Measurements from ENCODE around the gene PWWP2B.
"Not testable (repeated sequence)": the region's sequence is repeated elsewhere in the genome, so short reads cannot be mapped to it uniquely, and the experiment has no call there.

The PWWP2B gene

DNA sequence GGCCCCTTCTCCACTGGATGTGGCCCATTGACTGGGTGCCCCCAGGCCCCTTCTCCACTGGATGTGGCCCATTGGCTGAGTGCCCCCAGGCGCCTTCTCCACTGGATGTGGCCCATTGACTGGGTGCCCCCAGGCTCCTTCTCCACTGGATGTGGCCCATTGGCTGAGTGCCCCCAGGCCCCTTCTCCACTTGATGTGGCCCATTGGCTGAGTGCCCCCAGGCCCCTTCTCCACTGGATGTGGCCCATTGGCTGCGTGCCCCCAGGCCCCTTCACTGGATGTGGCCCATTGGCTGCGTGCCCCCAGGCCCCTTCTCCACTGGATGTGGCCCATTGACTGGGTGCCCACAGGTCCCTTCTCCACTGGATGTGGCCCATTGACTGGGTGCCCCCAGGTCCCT lies 39.1 kb downstream of the PWWP2B start:
- not testable (repeated sequence) for DNase-seq

DNA sequence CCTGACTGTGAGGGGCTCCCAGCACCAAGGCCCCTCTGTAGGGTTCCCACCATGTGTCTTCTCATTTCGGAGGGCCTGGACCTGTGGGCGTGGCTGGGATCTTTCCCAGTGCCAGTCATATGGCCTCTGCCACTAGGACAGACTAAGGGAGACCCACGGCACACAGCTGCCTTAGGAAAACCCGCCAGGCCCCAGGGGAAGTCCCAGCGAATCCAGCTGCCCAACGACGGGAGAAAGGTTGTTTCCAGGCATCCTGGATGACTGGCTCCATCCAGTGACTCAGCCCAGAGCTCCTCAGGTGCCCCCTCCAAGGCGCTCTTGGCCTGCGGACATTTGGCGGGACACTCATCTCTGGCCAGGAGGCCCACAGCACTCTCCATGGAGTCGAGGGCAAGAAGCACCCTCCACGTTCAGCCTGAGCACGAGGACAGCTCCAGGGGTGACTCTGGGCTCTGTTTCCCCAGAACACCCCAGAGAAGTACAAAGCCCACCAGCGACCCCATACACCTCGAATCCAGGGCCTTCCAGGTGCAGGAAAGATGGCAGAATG lies 39.9 kb downstream of the PWWP2B start:
- DNase-seq: no peak

DNA sequence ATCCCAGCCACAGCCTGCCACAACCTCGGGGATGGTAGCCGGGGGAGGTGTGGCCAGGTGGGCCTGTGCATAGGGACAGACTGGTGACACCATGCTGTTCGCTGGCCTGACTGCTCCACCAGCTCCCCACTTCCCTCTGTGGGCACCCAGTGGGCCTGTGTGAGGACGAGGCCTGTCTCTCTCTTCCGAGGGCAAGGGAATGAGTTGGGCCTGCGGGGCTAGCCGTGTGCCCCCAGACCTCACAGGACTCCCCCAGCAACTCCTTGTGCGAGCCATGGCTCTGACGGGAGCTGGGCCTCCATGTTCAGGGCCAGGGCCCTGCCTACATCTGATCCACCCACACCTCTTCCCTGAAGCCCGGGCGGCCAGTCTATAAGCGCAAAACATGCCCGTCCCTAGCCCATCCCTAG lies 40.5 kb downstream of the PWWP2B start:
- no peak for DNase-seq

DNA sequence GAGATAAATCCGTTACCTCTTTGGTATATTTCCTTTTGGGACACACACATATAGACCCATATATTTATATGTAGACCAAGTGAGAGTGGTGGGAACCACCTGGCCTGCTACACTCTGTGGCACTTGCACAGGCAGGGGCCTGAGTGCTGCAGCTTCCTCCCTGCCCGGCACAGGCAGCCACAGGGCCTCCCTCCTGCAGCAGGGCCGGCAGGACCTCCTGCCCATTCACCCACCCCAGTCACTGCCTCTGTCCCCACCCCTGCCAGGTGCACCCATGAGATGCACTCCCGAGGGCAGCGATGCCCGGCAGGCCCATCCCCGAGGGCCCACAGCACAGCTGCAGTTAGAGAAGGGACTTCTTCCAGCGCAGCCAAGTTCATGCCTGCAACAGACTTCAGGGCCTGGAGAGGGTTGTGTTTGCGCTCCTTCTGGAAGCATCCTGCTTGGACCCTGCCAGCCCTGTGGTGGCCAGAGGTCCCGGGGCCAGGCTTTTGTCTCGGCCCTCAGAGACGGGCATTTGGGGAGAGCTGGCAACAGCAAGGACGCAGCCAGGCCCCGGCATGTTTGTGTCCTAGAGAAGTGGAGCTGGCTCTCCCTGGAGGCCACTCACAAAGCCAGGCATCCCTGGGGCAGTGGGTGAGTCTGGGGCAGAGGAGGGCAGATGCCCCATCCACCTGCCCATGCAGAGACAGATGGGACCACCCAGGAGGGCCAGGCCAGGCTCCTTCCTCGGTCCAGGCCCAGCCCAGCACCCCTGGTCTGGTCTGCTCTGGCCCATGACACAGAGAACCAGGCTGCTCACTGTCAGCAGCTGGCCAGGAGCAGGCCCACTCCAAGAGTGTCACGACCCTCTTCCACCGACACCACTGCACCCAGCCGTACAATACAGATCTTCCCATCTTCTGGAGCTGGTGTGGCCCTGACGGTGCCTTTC lies 41.4 kb downstream of the PWWP2B start:
- no peak for DNase-seq

DNA sequence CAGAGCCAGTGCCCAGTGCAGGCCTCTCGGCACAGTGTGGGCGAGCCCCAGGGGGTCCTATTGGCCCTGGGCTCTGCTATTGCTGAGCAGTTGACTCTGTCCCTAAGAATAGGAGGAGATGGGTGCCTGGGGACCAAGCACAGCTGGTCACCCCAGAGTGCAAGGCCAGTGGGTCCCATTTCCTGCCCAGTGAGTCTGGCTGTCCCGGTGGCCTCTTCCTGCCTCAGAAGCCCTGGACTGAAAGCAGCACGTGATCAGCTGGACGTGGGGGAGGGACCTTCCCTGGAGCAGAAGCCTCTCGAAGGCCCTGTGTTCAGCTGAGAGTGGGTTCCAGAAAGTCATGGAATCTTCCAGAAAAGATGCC lies 42.0 kb downstream of the PWWP2B start:
- DNase-seq: no peak

DNA sequence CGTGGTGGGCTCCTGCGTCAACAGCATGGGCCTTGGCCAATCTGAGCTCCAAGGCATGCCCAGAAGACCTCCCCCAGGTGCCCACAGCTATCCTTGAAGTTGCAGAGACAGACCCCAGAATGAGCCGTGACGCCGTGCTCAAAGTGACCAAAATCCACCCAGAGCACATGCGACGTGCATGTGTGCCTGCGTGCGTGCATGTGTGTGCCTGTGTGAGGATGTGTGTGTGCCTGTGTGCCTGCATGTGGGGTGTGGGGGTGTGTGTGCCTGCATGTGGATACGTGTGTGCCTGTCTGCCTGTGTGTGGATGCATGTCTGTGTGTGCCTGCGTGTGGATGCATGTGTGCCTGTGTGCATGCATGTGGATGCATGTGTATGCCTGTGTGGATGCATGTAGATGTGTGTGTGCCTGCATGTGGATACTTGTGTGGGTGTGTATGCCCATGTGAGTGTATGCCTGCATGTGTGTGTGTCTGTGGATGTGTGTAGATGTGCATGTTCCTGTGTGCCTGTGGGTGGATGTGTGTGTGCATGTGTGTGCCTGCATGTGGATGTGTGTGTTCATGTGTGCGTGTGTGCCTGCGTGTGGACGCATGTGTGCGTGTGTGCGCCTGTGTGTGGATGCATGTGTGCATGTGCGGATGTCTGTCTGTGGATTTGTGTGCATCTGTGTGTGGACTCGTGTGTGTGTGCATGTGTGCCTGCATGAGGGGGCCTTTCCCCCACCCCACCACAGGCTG lies 42.6 kb downstream of the PWWP2B start:
- no peak for DNase-seq

DNA sequence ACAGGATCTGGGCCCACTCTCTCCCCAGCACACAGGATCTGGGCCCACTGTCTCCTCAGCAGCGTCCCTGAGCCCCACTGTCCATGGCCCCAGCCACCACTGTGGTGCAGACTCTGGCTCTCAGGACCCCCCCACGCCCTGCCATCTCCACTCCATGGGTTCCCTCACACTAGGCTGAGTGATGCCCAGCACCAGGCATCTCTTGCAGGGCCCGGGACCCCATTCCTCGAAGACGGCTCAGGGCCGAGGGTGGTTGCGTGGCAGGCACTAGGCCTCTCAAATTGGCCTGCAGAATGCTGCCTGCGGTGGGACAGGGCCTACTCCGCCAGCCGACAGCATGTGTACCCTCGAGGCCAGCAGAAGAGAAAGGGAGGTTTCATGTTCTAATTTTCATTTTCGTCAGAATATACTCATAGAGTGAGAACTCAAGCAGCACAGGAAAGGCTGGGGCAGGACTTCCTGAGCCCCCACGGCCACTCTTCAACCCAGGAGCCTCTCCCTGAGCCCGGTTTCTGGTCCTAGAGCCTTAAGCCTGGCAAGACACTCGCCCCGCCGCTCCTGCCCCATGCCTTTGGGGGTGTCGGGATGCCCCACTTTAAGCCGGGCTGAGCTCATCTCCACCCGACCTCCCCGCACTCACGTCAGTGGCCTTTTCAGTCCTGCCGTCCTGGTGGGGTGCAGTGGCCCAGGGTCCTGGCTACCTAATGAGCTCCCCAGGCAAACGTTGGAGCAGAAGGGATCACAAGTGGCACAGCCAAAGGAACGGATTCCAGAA lies 44.0 kb downstream of the PWWP2B start:
- DNase-seq: no peak

DNA sequence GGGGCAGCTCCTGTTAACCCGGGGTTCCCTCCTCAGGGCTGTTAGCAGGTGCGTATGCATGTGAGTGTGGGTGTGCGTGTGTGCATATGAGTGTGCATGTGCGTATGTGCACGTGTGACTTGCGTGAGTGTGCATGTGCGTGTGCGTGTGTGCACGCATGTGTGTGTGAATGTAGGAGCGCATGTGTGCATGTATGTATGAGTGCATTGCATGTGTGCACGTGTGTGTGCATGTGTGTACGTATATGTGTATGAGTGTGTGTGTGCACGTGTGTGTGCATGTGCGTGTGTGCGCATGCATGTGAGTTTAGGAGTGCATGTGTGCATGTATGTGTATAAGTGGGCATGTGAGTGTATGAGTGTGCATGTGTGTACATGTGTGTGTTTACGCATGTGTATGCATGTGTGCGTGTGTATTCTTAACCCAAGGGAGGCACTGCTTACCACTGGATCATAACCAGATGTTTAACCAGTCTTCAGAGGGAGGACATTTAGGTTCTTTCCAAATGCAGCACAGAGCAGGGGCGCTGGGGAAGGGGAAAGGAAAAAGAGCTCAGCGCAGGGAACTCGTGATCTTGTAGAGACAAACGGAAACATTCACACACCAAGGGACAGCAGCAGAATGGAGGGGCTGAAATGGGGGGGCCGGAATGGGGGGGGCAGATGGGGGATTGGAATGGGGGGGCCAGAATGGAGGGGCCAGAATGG lies 45.0 kb downstream of the PWWP2B start:
- DNase-seq: no peak

DNA sequence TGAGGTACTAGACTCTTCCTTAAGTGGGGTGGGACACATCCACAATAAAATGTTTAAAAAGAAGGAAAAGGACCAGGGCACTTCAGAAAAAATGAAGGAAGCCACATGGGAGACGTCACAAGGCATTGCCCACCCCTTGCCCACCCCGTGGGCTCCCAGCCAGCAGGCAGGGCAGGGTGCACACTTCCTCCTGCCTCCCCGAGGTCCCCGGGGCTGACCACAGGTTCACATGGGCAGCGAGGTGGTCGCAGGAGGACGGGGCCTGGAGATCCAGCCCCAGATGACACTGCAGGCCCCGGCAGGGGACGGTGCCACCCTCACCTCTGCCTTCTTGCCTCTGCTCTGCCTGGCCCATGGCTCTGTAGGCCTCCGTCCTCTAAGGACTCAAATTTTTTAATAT lies 45.6 kb downstream of the PWWP2B start:
- no peak for DNase-seq

DNA sequence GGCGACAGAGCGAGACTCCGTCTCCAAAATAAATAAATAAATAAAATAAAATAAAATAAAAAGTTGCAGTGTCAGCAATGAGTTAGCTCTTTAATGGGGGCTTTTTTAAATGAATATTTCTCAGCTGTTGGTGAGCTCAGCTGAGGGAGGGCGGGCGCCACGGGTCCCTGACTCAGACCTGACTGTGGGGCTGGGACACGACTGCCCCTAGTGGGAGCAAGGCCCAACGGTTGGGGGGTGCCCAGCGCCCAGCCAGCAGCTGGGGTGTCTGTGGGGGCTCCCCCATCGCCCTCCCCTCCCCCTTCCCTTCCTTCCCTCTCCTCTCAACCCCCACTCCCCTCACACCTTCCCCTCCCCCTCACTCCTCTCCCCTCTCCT lies 46.6 kb downstream of the PWWP2B start:
- DNase-seq: peak; percentile 57

DNA sequence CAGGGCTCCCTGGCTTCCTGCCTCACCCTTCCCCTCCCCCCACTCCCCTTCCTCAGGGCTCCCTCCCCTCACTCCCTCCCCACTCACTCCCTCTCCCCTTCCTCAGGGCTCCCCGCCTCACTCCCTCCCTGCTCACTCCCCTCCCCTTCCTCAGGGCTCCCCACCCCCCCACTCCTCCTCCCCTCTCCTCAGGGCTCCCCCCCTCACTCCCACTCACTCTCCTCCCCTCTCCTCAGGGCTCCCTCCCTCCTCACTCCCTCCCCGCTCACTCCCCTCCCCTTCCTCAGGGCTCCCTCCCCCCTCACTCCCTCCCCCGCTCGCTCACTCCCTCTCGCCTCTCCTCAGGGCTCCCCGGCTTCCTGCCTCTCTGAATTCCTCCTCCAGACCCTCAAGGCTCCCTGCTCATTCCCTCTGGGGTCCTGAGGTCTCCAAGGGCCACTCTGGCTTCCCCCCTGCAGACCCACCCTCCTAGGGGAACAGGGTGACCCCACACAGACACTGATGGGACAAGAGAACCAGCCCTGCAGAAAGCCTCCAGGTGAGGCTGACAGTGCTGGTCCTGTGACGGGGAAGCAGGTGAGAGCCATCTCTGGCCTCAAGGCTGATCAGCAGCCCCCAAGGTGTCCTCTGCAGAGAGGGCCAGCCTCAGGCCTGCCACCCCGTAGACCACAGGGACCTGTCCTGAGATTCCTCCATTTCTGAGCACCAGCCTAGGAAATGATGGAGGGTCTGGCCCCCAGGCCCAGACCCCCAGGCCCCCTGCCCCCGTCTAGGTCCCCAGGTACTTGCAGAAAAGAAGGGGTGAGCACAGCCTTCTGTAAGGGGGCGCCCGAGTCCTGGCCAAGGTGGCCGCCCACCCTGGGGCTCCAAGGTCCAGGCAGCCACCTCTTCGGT lies 47.2 kb downstream of the PWWP2B start:
- no peak for DNase-seq

DNA sequence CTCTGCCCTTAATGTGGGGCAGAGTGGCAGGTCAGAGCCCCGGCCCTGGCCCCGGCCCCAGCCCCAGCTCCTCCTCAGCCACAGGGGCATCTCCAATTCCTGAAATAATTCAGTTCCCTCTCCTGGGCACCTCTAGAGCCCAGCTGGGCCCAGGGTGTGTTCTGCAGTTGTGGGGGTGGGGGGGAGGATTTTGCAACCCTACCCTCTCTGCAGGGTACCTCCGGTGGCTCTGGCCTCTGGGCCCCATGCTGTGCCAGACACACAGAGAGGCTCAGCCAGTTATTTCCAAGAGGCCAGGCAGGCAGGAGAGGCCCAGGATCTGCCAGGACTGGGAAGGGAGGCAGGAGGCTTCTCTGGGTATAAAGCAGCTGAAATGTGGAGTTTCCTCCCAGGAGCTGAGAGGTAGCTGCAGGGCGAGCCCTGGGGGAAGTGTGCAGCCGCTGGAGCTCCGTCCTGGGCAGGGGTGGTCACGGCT lies 47.9 kb downstream of the PWWP2B start:
- no peak for DNase-seq

DNA sequence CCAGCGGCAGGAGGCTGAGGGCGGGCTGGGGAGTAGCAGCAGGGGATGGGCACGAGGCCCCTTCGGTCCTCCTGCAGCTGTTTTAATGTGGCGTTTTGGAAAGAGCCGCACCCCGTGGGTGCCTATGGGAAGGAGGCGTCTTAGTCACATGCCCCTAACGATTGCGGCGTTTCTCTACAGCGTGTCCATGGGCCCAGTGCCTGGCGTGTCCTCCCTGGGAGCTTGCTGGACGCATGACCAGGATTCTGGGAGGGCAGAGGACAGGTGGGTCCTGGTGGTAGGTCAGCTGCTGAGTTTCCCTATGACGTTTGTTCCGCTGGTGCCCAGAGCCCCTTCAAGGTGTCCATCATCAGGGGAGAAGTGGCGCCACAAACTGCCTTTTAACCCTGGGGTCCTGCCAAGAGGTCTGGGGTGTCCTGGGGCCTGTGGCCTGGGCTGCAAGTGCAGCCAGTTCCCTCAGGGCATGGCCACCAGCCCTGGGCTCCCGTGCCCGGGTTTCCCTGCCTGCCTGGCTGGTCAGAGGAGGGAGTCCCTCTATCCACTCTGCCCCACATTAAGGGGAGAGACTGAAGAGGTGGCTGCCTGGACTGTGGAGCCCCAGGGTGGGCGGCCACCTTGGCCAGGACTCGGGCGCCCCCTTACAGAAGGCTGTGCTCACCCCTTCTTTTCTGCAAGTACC lies 48.7 kb downstream of the PWWP2B start:
- DNase-seq: no peak

DNA sequence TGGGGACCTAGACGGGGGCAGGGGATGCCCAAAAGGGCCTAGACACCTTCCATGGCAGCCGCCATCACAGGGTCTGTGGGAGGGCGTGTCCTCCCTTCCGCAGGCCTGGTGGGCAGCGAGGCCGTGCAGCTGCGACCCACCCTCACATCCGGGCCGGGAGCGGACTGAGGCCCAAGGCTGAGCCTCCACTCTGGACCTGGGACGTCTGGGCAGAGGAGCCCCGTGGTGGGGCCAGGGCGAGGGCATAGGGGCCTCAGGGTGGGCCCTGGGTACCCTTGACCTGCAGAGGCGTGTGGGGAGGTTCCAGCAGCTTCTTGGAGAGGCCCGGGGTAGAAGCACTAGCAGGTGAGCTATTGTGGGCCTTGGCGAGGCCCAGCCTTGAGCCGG lies 49.2 kb downstream of the PWWP2B start:
- DNase-seq: no peak

DNA sequence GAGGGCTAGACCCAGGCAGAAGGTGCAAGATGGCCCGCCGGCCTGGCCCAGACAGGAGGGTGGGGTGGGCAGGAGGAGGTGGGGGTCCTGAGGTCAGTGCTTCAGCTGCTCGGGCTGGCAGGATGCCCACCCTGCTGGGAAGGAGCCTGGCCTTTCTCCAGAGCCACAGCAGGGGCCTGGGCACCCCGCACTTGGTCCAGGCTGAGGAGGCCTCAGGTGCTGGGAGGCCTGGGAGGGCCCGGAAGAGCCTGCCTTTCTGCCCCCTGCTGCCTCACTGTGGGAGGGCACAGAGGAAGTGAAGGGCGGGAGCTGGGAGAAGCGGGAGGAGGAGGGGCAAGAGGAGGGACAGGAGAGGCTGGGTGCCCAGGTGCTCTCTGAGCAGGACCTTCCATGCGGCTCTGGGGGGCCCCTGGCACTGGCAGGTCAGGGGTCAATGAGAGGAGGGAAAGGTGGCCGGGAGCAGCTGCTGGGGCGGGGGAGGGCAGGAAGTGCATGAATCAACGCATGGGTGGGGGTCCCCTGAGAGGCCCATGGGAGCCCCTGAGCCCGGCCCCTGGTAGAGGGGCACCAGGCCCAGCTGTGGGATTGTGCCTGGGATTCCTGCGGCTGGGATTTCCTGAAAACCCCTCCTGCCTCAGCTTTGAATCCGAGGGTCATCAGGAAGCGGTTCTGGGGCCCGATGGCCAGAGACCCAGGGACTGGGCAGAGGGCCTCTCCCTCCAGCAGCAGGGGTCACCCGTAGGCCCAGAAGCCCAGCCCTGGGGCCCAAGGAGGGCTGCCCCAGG lies 49.9 kb downstream of the PWWP2B start:
- DNase-seq: peak; percentile 48

DNA sequence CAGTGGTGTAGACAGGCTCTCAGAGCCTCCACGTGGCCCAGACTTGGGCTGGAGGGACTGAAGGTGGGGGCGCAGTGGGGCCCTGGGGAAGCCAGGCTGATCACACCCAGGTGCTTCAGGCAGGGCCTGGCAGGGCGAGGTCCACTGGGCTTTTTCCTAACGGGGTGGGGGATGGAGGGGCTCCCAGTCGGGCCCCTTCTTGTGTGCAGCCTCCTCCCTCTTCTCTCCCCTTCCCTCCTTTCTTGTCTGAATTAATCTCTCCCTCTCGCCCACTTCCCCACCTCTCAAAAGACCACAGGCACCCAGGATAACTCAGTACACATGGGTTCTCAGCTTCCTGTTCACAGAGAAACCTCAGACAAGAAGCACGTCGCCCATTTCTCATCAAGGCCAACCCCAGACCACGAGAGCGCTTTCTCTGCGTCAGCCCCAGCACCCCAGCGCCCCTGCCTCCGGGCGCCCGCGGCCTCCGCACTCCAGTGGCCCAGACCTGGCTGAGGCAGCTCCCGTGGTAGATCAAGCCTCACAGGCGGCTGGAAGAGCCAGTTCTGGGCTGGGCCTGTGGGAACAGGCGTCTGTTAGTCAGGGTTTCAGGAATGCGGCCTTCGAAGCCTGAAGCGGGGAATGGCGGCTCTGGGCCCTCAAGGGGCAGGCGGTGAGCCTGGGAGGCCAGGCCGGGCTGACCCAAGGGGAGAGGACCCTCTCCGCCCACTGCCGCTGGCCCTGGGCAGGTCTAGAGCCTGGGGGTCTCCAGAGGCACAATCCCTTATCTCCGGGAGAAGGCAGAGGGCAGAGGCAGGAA lies 50.6 kb downstream of the PWWP2B start:
- peak; percentile 61 for DNase-seq

DNA sequence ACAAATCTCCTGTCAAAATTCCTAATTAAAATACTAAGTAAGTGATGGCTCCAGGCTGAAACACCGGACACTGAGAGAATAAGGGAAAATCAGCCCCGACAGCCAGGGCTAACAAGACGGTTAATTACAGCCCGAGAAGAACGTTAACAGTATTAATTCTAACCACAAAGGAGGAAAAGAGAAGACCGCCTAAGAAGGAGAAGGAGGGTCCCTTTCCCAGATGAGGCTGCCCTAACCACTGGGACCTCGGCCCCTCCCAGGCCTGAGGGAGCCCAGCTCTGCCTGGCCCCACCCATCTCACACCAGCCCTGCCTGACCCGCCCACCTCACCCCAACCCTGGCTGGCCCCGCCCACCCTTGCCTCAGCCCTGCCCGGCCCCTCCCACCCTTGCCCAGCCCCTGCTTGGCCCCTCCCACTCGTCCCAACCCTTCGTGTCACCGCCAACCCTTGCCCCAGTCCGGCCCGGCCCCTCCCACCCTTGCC lies 51.3 kb downstream of the PWWP2B start:
- peak; percentile 35 for DNase-seq

DNA sequence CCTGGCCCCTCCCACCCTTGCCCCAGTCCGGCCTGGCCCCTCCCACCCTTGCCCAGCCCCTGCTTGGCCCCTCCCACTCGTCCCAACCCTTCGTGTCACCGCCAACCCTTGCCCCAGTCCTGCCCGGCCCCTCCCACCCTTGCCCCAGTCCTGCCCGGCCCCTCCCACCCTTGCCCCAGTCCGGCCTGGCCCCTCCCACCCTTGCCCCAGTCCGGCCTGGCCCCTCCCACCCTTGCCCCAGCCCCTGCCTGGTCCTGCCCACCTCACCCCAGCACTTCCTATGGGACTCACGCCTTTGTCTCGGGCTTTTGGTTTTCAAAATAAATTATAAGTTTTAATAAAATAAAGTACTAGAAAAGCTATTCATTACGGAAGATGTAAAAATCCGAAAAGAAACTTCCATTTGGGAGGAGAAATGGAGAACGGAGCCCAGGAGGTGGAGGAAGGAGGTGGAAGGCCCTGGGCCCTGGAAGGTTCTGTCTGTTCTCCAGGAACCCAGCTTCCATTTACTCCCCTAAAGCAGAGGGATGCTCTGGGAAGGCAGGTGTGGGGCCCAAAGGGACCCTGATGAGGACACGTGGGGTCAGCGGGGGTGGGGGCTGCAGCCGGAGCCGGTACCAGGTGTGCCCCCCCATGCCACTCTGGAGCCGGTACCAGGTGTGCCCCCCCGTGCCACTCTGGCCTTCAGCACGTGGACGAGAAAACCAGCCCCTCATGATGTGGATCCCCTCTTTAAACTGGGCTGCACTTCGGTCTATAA lies 52.2 kb downstream of the PWWP2B start:
- DNase-seq: no peak
